Osteoblast (primary cell): Measurements from ENCODE around the gene FAM187B. TPM values are rescaled to one million over a fixed set of nuclear protein-coding genes. Genes with fewer than 3 reads are reported as not detected.

ENCODE experiments used
- total RNA-seq: library from RNA; depleted of rRNA; stranded (reverse); fragments of >200 nt; gene quantifications from 2 replicates; pipeline ENCODE4 v1.2.3, GENCODE V29; 2012

FAM187B gene
- total RNA-seq, 1 donor, result not detected

Other genes starting within 250 kb of the FAM187B start
- 29.7 and 33.6 TPM in 2 replicates for gene GRAMD1A, start 228.4 kb downstream of the FAM187B start, total RNA-seq
- gene SCN1B, start 198.3 kb downstream of the FAM187B start, total RNA-seq, result 4.7 and 5.6 TPM in 2 replicates
- gene HPN, start 187.0 kb downstream of the FAM187B start, total RNA-seq, result under 0.01 and 0.29 TPM in 2 replicates
- gene FXYD3, start 112.9 kb downstream of the FAM187B start, total RNA-seq, result not detected in 2 replicates
- gene LGI4, start 93.7 kb downstream of the FAM187B start, total RNA-seq, result 0.59 and 0.72 TPM in 2 replicates
- gene FXYD1, start 89.9 kb downstream of the FAM187B start, total RNA-seq, result not detected in 2 replicates
- not detected in 2 replicates for gene FXYD7, start 85.5 kb downstream of the FAM187B start, total RNA-seq
- gene FXYD5, start 74.0 kb downstream of the FAM187B start, total RNA-seq, result 29.0 and 32.4 TPM in 2 replicates
- 0.29 and 0.36 TPM in 2 replicates for gene LSR, start 20.3 kb upstream of the FAM187B start, total RNA-seq
- gene USF2, start 40.2 kb upstream of the FAM187B start, total RNA-seq, result 66.2 and 74.0 TPM in 2 replicates
- gene HAMP, start 53.8 kb upstream of the FAM187B start, total RNA-seq, result not detected in 2 replicates
- not detected in 2 replicates for gene MAG, start 63.4 kb upstream of the FAM187B start, total RNA-seq
- gene CD22, start 100.4 kb upstream of the FAM187B start, total RNA-seq, result under 0.01 TPM in 1 of 2 replicates, not detected in the other
- gene FFAR1, start 119.2 kb upstream of the FAM187B start, total RNA-seq, result not detected in 2 replicates
- not detected in 2 replicates for gene FFAR3, start 129.7 kb upstream of the FAM187B start, total RNA-seq
- gene GPR42, start 142.3 kb upstream of the FAM187B start, total RNA-seq, result not detected in 2 replicates
- not detected in 2 replicates for gene FFAR2, start 219.5 kb upstream of the FAM187B start, total RNA-seq